C4-2B (cell line): ENCODE measurements around the gene DHPS.

Source experiments
- ZFX ChIP-seq: fragments of 450-650 bp; IDR thresholded peaks from 2 replicates; pipeline ENCODE4 v1.6.1; 2017
- TF ChIP-seq, protein P1 (sequence below): fragments of 450-650 bp; conservative IDR thresholded peaks from 2 replicates; pipeline ENCODE4 v1.5.1; 2017; ENCODE audit warnings: mild to moderate bottlenecking

DNA sequence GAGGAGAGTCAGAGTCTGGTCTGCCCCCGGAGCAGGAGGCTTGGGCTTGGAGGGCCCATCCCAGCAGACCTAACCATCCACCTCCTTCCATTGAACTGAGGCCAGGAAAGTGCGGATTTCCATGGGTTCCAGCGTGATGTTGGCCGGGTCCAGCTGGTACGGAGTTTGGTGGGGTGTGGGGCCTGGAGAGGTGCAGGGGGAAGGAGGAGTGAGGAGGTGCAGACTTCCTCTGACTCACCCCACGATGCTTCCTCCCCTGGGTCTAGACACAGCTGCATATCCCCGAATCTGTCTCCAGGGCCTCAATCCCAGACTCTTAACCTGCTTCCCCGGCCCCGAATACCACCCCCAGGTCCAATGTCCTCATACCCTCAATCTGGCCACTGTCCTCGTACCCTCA, 35.1 kb downstream of the DHPS start:
- TF ChIP-seq, protein P1, sequence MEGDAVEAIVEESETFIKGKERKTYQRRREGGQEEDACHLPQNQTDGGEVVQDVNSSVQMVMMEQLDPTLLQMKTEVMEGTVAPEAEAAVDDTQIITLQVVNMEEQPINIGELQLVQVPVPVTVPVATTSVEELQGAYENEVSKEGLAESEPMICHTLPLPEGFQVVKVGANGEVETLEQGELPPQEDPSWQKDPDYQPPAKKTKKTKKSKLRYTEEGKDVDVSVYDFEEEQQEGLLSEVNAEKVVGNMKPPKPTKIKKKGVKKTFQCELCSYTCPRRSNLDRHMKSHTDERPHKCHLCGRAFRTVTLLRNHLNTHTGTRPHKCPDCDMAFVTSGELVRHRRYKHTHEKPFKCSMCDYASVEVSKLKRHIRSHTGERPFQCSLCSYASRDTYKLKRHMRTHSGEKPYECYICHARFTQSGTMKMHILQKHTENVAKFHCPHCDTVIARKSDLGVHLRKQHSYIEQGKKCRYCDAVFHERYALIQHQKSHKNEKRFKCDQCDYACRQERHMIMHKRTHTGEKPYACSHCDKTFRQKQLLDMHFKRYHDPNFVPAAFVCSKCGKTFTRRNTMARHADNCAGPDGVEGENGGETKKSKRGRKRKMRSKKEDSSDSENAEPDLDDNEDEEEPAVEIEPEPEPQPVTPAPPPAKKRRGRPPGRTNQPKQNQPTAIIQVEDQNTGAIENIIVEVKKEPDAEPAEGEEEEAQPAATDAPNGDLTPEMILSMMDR, result no peak
- TF ChIP-seq ZFX, result no peak
